Lower leg skin (tissue), 4 donors: ENCODE data around the gene LTBP4. TPM values are rescaled to one million over a fixed set of nuclear protein-coding genes. Genes with fewer than 3 reads are reported as not detected.
"Not testable (repeated sequence)": the region's sequence is repeated elsewhere in the genome, so short reads cannot be mapped to it uniquely, and the experiment has no call there.

Experiments
- DNase-seq, 2 donors: peaks; one replicate each; pipeline ENCODE4 v3.0.0-alpha.2; 2019; ENCODE audit warnings: low spot score in 2 of 2
- H3K4me3 ChIP-seq: fragments of 200-600 bp; sonication (generic); 2 replicates; pipeline ENCODE4 v1.5.1; 2017; ENCODE audit warnings: mild to moderate bottlenecking, low read depth; ENCODE audit not compliant: poor library complexity, severe bottlenecking
- POLR2A ChIP-seq, 2 donors: fragments of 450-650 bp; IDR thresholded peaks; one replicate each; pipeline ENCODE4 v1.6.1; 2016 to 2017; ENCODE audit warnings: antibody characterized with exemption in 2 of 2, mild to moderate bottlenecking in 1 of 2, moderate library complexity in 1 of 2
- WGBS, 2 donors: methylation state at CpG; one replicate each; pipeline ENCODE4 v1.1.5; 2018; 5-methylcytosine and 5-hydroxymethylcytosine counted together
- intact Hi-C: fragments of 100-400 bp; cut with DNase I; formaldehyde crosslinking; loops from one replicate; pipeline ENCODE4 v1.15.0; 2023; ENCODE audit warnings: low total_unique reads
- total RNA-seq, 4 donors: library from RNA; depleted of rRNA; stranded (reverse); fragments of >200 nt; gene quantifications; one replicate each; pipeline ENCODE4 v1.1.0, GENCODE V29; 2016
- TF ChIP-seq, protein P1 (sequence below), 3 donors: fragments of 450-650 bp; IDR thresholded peaks; one replicate each; pipeline ENCODE4 v1.5.1; 2016; ENCODE audit warnings: antibody characterized with exemption in 3 of 3, mild to moderate bottlenecking in 3 of 3, moderate library complexity in 2 of 3

The LTBP4 gene
- total RNA-seq, 4 donors from 2014 or later, result 113 to 181 (median 144) TPM

DNA sequence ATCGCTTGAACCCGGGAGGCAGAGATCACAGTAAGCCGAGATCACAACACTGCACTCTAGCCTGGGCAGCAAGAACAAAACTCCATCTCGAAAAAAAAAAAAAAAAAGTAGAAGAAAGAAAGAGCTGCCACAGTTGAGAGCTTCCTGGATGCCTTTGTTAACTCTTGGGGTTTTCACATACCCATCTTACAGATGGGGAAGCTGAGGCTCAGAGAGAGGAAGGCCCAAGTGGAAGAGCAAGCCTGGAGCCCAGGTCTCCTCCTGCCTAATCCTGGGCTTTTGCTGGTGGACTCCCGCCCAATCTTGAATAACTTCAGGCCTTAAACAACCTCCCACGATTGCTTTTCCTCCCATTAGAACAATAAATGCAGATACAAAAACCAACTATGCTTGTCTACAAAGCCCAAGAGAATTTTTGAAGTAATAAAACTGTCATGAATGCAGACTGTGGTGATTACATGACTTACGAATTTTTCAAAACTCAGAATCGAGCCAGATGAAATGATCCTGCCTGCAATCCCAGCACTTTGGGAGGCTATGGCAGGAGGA lies 41.7 kb downstream of the LTBP4 start:
- DNase-seq, result no peak
- intact Hi-C loops, result no loop called here
- H3K4me3 ChIP-seq, result no peak overlapping the region
- no peak for TF ChIP-seq POLR2A (IDR thresholded peaks at IDR 0.05)
- TF ChIP-seq, protein P1, sequence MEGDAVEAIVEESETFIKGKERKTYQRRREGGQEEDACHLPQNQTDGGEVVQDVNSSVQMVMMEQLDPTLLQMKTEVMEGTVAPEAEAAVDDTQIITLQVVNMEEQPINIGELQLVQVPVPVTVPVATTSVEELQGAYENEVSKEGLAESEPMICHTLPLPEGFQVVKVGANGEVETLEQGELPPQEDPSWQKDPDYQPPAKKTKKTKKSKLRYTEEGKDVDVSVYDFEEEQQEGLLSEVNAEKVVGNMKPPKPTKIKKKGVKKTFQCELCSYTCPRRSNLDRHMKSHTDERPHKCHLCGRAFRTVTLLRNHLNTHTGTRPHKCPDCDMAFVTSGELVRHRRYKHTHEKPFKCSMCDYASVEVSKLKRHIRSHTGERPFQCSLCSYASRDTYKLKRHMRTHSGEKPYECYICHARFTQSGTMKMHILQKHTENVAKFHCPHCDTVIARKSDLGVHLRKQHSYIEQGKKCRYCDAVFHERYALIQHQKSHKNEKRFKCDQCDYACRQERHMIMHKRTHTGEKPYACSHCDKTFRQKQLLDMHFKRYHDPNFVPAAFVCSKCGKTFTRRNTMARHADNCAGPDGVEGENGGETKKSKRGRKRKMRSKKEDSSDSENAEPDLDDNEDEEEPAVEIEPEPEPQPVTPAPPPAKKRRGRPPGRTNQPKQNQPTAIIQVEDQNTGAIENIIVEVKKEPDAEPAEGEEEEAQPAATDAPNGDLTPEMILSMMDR (IDR thresholded peaks at IDR 0.05), result no peak
- WGBS, 2 donors, result 64 to 67% methylated on average over 8 of the region's 8 CpGs

DNA sequence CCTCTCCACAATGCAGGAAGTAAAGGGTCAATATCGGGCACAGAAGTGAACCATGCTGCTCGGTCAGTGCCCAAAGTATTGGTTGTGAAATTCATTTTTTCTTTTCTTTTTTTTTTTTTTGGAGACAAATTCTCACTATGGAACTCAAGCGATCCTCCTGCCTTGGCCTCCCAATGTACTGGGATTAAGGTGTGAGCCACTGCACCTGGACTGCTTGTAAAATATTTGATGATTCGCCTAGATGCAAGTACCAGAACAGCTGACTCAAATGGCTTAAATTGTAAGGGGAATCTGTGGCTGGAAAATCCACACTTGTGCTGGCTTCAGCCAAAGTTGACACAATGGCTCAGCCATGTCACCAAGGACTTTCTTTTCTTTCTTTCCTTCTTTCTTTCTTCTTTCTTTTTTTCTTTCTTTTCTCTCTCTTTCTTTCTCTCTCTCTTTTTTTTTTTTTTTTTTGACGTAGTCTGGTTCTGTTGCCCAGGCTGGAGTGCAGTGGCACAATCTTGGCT lies 45.6 kb downstream of the LTBP4 start:
- no peak for DNase-seq
- 61 to 66% methylated on average over 5 of the region's 5 CpGs for WGBS, 2 donors
- no peak for TF ChIP-seq POLR2A (IDR thresholded peaks at IDR 0.05)
- TF ChIP-seq, protein P1 (IDR thresholded peaks at IDR 0.05), result no peak
- no peak overlapping the region for H3K4me3 ChIP-seq
- intact Hi-C loops, result no loop called here

DNA sequence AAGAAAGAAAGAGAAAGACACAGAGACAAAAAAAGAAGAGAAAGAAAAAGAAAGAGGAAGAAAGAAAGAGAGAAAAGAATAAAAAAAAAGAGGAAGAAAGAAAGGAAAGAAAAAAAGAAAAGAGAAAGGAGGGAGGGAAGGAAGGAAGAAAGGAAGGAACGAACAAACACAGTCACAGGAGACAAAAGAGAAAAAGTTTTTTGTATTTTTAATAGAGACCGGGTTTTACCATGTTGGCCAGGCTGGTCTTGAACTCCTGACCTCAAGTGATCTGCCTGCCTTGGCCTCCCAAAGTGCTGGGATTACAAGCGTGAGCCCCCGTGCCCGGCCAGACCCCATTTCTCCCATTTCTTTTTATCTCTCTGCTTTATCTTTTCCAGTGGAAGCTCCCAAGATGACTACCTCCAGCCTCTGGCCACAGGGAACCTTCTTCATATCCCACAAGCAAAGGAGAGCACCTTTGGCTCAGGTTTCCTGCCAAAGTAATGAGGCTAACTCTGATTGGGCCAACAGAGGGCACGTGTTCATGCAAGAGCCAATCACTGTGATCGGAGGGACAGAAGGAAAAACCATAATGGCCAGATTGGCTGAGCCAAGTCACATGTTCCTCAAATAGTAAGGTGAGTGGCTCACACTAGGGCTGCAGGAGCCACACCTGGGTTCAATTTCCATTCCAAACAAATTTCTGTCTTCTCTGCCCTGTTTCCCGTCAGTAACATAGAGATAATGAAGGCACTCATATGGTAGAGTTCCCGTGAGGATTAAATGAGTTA lies 48.9 kb downstream of the LTBP4 start:
- 79 to 88% methylated on average over 9 of the region's 9 CpGs for WGBS, 2 donors
- H3K4me3 ChIP-seq, DNase-seq, intact Hi-C loops: not testable (repeated sequence)

DNA sequence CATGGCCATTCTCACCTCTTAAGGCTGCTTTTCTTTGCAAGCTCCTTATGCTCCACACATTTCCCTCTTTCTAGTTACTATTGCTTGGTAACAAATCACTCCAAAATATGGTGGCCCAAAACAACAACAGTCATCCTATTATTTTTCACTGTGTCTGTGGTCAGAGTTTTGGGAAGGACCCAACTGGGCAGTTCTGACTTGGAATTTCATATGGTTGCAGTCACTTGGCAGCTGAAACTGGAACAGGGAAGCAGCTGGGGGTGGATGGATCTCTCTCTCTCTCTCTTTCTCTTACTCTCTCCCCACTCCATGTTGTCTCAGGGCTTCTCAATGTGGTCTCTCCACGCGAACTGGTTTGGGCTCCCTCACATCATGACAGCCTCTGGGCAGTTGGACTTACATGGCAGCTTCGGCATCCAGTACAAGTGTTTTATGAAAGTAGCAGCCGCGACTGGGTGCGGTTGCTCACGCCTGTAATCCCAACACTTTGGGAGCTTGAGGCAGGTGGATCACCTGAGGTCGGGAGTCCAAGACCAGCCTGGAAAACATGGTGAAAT lies 49.7 kb downstream of the LTBP4 start:
- peak in 1 of 2 donors; percentile 76 for DNase-seq
- TF ChIP-seq, protein P1 (IDR thresholded peaks at IDR 0.05), result no peak
- no peak for TF ChIP-seq POLR2A (IDR thresholded peaks at IDR 0.05)
- intact Hi-C loops, result no loop called here
- H3K4me3 ChIP-seq, result no peak overlapping the region
- WGBS, 2 donors, result 69% methylated on average over 8 of the region's 8 CpGs

DNA sequence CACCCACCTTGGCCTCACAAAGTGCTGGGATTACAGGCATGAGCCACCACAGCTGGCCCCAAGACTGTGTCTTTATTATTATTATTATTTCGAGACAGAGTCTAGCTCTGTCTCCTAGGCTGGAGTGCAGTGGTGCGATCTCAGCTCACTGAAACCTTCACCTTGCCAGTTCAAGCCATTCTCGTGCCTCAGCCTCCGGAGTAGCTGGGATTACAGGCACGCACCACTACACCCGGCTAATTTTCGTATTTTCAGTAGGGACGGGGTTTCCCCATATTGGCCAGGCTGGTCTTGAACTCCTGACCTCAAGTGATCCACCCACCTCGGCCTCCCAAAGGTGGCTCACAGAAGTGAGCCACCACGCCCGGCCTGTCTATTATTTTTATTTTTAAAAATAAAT lies 51.1 kb downstream of the LTBP4 start:
- DNase-seq, H3K4me3 ChIP-seq, intact Hi-C loops: not testable (repeated sequence)
- WGBS, 2 donors, result 87 to 89% methylated on average over 11 of the region's 11 CpGs

DNA sequence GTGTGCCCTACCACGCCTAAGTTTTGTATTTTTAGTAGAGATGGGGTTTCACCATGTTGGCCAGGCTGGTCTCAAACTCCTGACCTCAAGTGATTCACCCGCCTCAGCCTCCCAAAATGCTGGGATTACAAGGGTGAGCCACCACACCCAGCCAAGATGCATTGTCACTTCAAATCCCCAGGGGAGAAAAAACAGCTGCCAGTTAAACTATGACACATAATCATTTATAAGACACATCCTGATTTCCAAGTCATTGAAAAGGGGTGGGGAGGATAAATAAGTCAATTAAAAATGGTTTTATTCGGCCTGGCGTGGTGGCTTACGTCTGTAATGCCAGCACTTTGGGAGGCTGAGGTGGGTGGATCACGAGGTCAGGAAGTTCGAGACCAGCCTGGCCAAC lies 54.5 kb downstream of the LTBP4 start:
- intact Hi-C loops, result not testable (repeated sequence)
- WGBS, 2 donors, result 57 to 60% methylated on average over 7 of the region's 7 CpGs

DNA sequence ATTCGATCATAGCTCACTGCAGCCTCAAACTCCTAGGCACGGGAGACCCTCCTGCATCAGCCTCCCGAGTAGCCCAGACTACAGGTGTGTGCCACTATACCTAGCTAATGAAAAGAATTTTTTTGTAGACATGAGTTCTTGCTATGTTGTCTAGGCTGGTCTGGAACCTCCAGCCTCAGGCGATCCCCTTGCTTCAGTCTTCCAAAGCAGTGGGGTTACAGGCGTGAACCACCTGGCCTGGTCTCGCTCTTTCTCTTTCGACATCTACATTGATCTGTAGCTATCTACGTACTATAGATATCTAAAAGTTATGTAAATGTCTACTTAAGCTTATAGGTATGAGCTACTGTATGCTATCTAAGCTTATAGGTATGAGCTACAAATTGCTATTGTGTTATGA lies 56.9 kb downstream of the LTBP4 start:
- 96 to 97% methylated on average over 8 of the region's 8 CpGs for WGBS, 2 donors
- TF ChIP-seq POLR2A (IDR thresholded peaks at IDR 0.05), result no peak
- TF ChIP-seq, protein P1 (IDR thresholded peaks at IDR 0.05), result no peak
- intact Hi-C loops, result no loop called here
- DNase-seq, result no peak
- H3K4me3 ChIP-seq, result no peak overlapping the region

More for the DNA sequence above, 54.5 kb downstream of the LTBP4 start:
- not testable (repeated sequence) for DNase-seq, H3K4me3 ChIP-seq
